Neural cell (in vitro differentiated cells): ENCODE measurements around the gene NADK. TPM values are rescaled to one million over a fixed set of nuclear protein-coding genes. Genes with fewer than 3 reads are reported as not detected.

ENCODE experiments used
- H2AFZ ChIP-seq: fragments of 200-600, 300-800 bp; sonication (generic), shearing (Covaris generic); 2 replicates; pipeline ENCODE4 v1.6.0; 2014; ENCODE audit warnings: low read depth, mild to moderate bottlenecking, antibody characterized with exemption, low read length, moderate library complexity
- H3F3A ChIP-seq: fragments of 200-600 bp; shearing (Covaris generic); 2 replicates; pipeline ENCODE4 v1.6.1; 2016; ENCODE audit warnings: mild to moderate bottlenecking, moderate library complexity, mixed read lengths, antibody characterized with exemption, low read length; ENCODE audit not compliant: insufficient read depth, poor library complexity, severe bottlenecking
- H3K27ac ChIP-seq: fragments of 200-600, 300-800 bp; sonication (generic), shearing (Covaris generic); 2 replicates; pipeline ENCODE4 v1.5.1; 2014; ENCODE audit warnings: mild to moderate bottlenecking, low read length, moderate library complexity
- H3K27me3 ChIP-seq: fragments of 300-800, 200-600 bp; sonication (generic), shearing (Covaris generic); 2 replicates; pipeline ENCODE4 v1.6.0; 2014; ENCODE audit warnings: mild to moderate bottlenecking, low read depth, low read length, moderate library complexity; ENCODE audit not compliant: insufficient read depth
- H3K36me3 ChIP-seq: fragments of 300-800, 200-600 bp; sonication (generic), shearing (Covaris generic); 2 replicates; pipeline ENCODE4 v1.5.1; 2014; ENCODE audit warnings: mild to moderate bottlenecking, antibody characterized with exemption, low read length, moderate library complexity; ENCODE audit not compliant: insufficient read depth
- H3K4me2 ChIP-seq: fragments of 300-800, 200-600 bp; sonication (generic), shearing (Covaris generic); 2 replicates; pipeline ENCODE4 v1.6.0; 2014; ENCODE audit warnings: mild to moderate bottlenecking, low read length
- H3K4me3 ChIP-seq: fragments of 300-800, 200-600 bp; sonication (generic), shearing (Covaris generic); 2 replicates; pipeline ENCODE4 v1.5.1; 2014; ENCODE audit warnings: mild to moderate bottlenecking, low read length, moderate library complexity
- H3K79me2 ChIP-seq: fragments of 200-600 bp; shearing (Covaris generic); replicated peaks from 2 replicates; pipeline ENCODE4 v1.6.0; 2014; ENCODE audit warnings: mild to moderate bottlenecking, low read length, moderate library complexity; ENCODE audit not compliant: insufficient read depth
- H3K9ac ChIP-seq: fragments of 300-800, 200-600 bp; sonication (generic), shearing (Covaris generic); 2 replicates; pipeline ENCODE4 v1.6.1; 2016; ENCODE audit warnings: mild to moderate bottlenecking, low read length, mixed read lengths
- H3K9me2 ChIP-seq: fragments of 200-600 bp; shearing (Covaris generic); 2 replicates; pipeline ENCODE4 v1.6.1; 2016; ENCODE audit warnings: mild to moderate bottlenecking, low read length, mixed read lengths; ENCODE audit not compliant: insufficient read depth
- H3K9me3 ChIP-seq: fragments of 200-600, 300-800 bp; sonication (generic), shearing (Covaris generic); 2 replicates; pipeline ENCODE4 v1.6.1; 2016; ENCODE audit warnings: mild to moderate bottlenecking, mixed run types, low read length, moderate library complexity, mixed read lengths
- H4K20me1 ChIP-seq: fragments of 200-600 bp; shearing (Covaris generic); 2 replicates; pipeline ENCODE4 v1.6.1; 2016; ENCODE audit warnings: mild to moderate bottlenecking, mixed run types; ENCODE audit not compliant: insufficient read depth
- EP300 ChIP-seq: fragments of 450-650 bp; conservative IDR thresholded peaks from 2 replicates; pipeline ENCODE4 v1.6.1; 2014; ENCODE audit warnings: antibody characterized with exemption, mild to moderate bottlenecking, moderate library complexity; ENCODE audit not compliant: poor library complexity, severe bottlenecking
- EZH2 ChIP-seq: fragments of 200-600, 300-800 bp; shearing (Covaris generic), sonication (generic); IDR thresholded peaks from 2 replicates; pipeline ENCODE4 v1.6.1; 2014; ENCODE audit warnings: antibody characterized with exemption, low read length, borderline replicate concordance, mild to moderate bottlenecking; ENCODE audit not compliant: insufficient read depth, poor library complexity, severe bottlenecking
- MXI1 ChIP-seq: fragments of 450-650 bp; conservative IDR thresholded peaks from 2 replicates; pipeline ENCODE4 v1.6.1; 2014; ENCODE audit warnings: antibody characterized with exemption, mild to moderate bottlenecking; ENCODE audit not compliant: poor library complexity, severe bottlenecking
- POLR2AphosphoS5 ChIP-seq: IDR thresholded peaks from 2 replicates; pipeline ENCODE4 v1.6.1; 2012
- RAD21 ChIP-seq: fragments of 450-650 bp; conservative IDR thresholded peaks from 2 replicates; pipeline ENCODE4 v1.6.1; 2014; ENCODE audit warnings: antibody characterized with exemption, mild to moderate bottlenecking, moderate library complexity
- SMC3 ChIP-seq: fragments of 450-650 bp; conservative IDR thresholded peaks from 2 replicates; pipeline ENCODE4 v1.6.1; 2014; ENCODE audit warnings: antibody characterized with exemption, mild to moderate bottlenecking, moderate library complexity; ENCODE audit not compliant: poor library complexity
- TAF1 ChIP-seq: IDR thresholded peaks from 2 replicates; pipeline ENCODE4 v1.6.1; 2012; ENCODE audit warnings: low read depth
- polyA plus RNA-seq: library from polyadenylated mRNA; depleted of rRNA; stranded (reverse); fragments of >200 nt; gene quantifications from 2 replicates; pipeline ENCODE4 v1.2.3, GENCODE V29; 2014
- TF ChIP-seq, protein P1 (sequence below): fragments of 450-650 bp; IDR thresholded peaks from 2 replicates; pipeline ENCODE4 v1.5.1; 2014; ENCODE audit warnings: antibody characterized with exemption, mild to moderate bottlenecking, moderate library complexity; ENCODE audit not compliant: poor library complexity, severe bottlenecking
- TF ChIP-seq, protein P2 (sequence below): IDR thresholded peaks from 2 replicates; pipeline ENCODE4 v1.6.1; 2012; ENCODE audit warnings: borderline replicate concordance

The NADK gene
- polyA plus RNA-seq, 1 donor from 2014 or later: 38.5 TPM

DNA sequence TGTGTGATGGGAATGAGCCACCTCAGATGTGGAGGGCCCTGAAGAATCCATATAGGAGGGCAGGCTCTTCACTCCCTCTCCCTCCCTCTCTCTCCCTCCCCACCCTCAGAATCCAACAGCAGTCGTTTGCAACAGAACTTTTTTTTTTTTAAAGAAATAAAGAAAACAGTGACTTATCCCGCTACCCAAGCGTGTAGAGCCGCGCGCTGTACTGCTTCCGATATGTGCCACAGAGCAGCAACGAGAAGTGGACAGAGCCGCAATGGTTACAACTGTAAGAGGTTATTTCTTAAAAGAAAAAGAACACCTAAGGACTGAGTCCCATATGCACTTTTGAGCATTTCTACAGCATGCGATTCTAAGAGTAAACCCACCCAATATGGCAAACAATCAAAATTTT lies 7.4 kb upstream of the NADK start:
- H3K79me2 ChIP-seq: no peaks in the 10 kb centered on the region
- no peaks in the 10 kb centered on the region for H3F3A ChIP-seq
- H3K27ac ChIP-seq: no peak overlapping the region
- peaks cover 6% of the 10 kb centered on the region for H3K36me3 ChIP-seq
- no peaks in the 10 kb centered on the region for H4K20me1 ChIP-seq
- no peak overlapping the region for H2AFZ ChIP-seq
- no peak overlapping the region for H3K9ac ChIP-seq
- no peaks in the 10 kb centered on the region for H3K9me3 ChIP-seq
- TF ChIP-seq, protein P1, sequence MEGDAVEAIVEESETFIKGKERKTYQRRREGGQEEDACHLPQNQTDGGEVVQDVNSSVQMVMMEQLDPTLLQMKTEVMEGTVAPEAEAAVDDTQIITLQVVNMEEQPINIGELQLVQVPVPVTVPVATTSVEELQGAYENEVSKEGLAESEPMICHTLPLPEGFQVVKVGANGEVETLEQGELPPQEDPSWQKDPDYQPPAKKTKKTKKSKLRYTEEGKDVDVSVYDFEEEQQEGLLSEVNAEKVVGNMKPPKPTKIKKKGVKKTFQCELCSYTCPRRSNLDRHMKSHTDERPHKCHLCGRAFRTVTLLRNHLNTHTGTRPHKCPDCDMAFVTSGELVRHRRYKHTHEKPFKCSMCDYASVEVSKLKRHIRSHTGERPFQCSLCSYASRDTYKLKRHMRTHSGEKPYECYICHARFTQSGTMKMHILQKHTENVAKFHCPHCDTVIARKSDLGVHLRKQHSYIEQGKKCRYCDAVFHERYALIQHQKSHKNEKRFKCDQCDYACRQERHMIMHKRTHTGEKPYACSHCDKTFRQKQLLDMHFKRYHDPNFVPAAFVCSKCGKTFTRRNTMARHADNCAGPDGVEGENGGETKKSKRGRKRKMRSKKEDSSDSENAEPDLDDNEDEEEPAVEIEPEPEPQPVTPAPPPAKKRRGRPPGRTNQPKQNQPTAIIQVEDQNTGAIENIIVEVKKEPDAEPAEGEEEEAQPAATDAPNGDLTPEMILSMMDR: no peak
- TF ChIP-seq EZH2 (no peak), POLR2AphosphoS5 (no peak), SMC3 (no peak), TAF1 (no peak), EP300 (no peak), MXI1 (no peak), RAD21 (no peak)
- TF ChIP-seq, protein P2, sequence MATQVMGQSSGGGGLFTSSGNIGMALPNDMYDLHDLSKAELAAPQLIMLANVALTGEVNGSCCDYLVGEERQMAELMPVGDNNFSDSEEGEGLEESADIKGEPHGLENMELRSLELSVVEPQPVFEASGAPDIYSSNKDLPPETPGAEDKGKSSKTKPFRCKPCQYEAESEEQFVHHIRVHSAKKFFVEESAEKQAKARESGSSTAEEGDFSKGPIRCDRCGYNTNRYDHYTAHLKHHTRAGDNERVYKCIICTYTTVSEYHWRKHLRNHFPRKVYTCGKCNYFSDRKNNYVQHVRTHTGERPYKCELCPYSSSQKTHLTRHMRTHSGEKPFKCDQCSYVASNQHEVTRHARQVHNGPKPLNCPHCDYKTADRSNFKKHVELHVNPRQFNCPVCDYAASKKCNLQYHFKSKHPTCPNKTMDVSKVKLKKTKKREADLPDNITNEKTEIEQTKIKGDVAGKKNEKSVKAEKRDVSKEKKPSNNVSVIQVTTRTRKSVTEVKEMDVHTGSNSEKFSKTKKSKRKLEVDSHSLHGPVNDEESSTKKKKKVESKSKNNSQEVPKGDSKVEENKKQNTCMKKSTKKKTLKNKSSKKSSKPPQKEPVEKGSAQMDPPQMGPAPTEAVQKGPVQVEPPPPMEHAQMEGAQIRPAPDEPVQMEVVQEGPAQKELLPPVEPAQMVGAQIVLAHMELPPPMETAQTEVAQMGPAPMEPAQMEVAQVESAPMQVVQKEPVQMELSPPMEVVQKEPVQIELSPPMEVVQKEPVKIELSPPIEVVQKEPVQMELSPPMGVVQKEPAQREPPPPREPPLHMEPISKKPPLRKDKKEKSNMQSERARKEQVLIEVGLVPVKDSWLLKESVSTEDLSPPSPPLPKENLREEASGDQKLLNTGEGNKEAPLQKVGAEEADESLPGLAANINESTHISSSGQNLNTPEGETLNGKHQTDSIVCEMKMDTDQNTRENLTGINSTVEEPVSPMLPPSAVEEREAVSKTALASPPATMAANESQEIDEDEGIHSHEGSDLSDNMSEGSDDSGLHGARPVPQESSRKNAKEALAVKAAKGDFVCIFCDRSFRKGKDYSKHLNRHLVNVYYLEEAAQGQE: no peak
- no peak overlapping the region for H3K4me2 ChIP-seq
- no peak overlapping the region for H3K4me3 ChIP-seq
- no peaks in the 10 kb centered on the region for H3K9me2 ChIP-seq
- no peaks in the 10 kb centered on the region for H3K27me3 ChIP-seq

DNA sequence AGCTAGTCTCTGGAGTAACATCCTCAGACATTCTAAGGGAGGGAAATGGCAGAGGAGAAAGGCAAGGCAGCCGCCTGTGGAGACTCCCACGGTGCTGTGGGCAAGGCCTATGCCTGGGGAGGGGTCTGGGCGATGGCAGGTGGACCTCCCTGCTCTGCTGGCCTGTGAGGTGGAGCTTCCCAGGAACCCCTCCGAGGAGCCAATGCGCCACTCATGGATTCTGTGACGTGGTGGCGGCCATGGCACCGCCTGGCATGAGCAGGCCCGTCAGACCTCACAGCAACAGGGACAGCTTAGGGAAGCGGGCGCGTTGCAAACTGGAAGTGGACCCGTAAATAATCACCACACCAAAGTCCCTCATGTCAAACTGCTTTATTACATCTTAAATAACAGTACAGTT lies 6.7 kb upstream of the NADK start:
- no peak overlapping the region for H3K27ac ChIP-seq

More for the DNA sequence above, 6.7 kb upstream of the NADK start:
- H3K4me2 ChIP-seq: no peak overlapping the region
- peaks cover 6% of the 10 kb centered on the region for H3K36me3 ChIP-seq
- TF ChIP-seq, protein P2: no peak
- TF ChIP-seq POLR2AphosphoS5 (no peak), RAD21 (no peak)
- no peak overlapping the region for H2AFZ ChIP-seq
- no peaks in the 10 kb centered on the region for H3K9me3 ChIP-seq
- H3K4me3 ChIP-seq: no peak overlapping the region
- H3K9ac ChIP-seq: no peak overlapping the region
- no peaks in the 10 kb centered on the region for H3F3A ChIP-seq
- H3K9me2 ChIP-seq: no peaks in the 10 kb centered on the region
- H3K27me3 ChIP-seq: no peaks in the 10 kb centered on the region
- H3K79me2 ChIP-seq: no peaks in the 10 kb centered on the region
- no peaks in the 10 kb centered on the region for H4K20me1 ChIP-seq
